ENCODE measurements around the gene CDC42SE2.

- TF ChIP-seq POLR2AphosphoS5 (IDR thresholded peaks at IDR 0.05; ENCODE audit: insufficient read depth in 1 of 2, low read depth in 1 of 2): no peak
- no peak for TF ChIP-seq CTCF (IDR thresholded peaks at IDR 0.05)
Observed at GRCh38 chr5:131254741-131255140, 9.1 kb upstream of the CDC42SE2 start.
